Left renal pelvis (tissue), 4 donors: ENCODE data around the gene PLXNA2. TPM values are rescaled to one million over a fixed set of nuclear protein-coding genes. Genes with fewer than 3 reads are reported as not detected.

Experiments
- DNase-seq, 4 donors: peaks; one replicate each; pipeline ENCODE4 v3.0.0-alpha.2; 2013; ENCODE audit warnings: low read depth in 4 of 4, low spot score in 3 of 4
- polyA plus RNA-seq, 4 donors: library from polyadenylated mRNA; unstranded; fragments of 120-200 nt; gene quantifications; one replicate each; pipeline ENCODE4 v1.2.1, GENCODE V29; 2013; ENCODE audit not compliant: insufficient read length in 4 of 4

Gene PLXNA2
- polyA plus RNA-seq, 4 donors = 6.4 to 18.4 (median 13.7) TPM

DNA sequence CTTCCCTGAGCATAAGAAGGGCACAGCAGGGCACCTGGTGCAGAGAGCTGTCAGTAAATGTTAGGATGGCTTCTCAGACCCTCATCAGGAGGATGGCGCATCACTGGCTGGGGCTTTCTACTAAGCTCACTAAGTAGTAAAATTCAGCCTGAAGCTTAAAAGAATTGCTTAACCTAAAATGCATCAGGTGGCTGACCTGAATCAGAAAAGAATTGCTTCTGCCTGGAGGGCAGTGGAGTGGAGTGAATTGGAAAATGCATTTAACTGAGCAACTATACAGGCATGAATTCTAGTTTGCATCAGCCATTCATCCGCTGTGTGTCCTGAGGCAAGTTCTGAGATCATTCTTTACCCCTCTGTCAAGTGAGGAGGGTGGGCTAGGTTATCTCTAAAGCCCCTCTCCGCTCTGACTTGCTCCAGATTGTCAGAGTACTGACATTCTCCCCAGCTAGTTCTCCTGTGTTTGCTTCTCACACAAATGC is 191.2 kb downstream of the PLXNA2 start:
- no peak for DNase-seq

GRCh38 chr1:208052135-208052534 is 192.0 kb downstream of the PLXNA2 start:
- DNase-seq = no peak

GRCh38 chr1:208051651-208052050 is 192.5 kb downstream of the PLXNA2 start:
- no peak for DNase-seq

DNA sequence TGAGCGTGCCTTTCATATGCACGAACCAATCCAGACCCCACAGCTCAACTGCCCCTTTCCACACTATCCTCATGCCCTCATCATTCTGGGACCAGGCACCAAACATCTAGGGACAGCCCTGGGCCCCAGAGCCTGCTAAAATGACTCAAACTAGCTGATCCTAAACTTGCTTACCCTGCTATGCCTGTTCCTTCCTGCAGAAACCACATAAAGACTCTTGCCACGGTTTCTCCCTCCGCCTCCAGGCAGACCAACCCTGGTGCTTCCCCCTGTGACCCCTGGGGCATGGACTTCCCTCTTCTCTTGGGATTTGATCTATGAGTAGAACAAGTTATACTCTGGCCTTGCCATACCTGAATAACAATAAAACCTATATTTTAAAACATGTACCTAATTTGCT is 195.3 kb downstream of the PLXNA2 start:
- DNase-seq = no peak

- no peak for DNase-seq
These were observed 196.2 kb downstream of the PLXNA2 start for GRCh38 chr1:208047975-208048374.

DNA sequence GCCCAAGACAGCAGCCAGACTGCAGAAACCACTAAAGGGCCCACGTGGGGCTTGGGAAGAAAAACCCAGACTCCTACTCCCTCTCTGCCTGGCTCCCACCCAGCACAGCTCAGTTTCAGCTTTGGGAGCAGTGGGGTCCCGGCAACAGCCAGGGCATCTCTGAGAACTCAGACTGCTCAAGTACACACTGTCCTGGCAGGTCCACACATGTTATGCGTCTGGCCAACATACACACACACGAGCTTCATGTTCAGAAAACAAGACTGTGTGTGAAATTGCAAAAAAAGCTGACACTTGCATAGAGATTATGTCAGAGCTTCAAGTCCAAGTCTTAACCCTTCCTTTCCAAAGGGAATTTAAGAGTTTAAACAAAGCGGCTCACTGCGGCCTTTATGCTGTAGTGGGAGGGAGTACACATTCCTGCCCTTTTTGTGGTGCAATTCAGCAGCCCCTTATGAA is 196.7 kb downstream of the PLXNA2 start:
- DNase-seq = peak; percentile 31 to 55 (median 50)

GRCh38 chr1:208045463-208046260 is 198.5 kb downstream of the PLXNA2 start:
- DNase-seq = no peak

DNA sequence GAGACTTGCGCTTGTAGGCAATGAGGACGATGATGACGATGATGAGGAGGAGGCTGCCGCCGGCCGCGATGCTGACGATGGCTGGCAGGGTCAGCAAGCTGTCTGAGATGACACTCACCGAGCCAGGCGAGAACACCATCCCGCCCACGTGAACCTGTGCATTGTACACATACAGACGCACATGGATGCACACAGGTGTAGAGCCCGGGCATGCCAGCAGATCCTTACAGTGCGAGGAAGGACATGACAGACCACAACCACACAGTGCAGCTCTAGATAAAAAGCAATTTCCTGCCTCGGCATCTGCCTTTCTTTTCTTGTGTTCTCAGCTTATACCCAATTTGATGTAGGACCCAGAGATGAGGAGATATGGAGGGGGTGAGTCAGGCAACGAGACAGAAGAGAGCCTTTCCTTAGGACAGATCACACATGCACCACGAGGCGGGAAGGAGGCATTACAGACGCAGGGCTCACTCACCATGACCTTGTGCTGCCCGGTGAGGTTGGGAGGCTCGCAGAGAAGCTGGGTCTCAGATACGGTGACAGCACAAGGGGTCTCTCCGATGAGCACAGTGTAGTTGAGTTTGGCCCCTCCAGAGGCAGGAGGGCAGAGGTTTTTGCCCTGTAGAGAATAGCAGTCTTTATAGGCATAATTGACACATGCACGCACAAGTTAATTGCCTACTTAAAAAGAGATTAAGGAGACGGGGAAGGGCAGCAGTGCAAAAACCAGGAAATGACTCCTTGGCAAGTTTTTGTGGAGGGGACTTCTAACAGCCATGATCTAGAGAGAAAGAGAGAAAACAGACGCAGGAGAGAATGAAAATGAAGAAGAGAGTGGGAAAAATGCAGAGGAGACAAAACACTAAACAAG is 199.4 kb downstream of the PLXNA2 start:
- DNase-seq = no peak

DNA sequence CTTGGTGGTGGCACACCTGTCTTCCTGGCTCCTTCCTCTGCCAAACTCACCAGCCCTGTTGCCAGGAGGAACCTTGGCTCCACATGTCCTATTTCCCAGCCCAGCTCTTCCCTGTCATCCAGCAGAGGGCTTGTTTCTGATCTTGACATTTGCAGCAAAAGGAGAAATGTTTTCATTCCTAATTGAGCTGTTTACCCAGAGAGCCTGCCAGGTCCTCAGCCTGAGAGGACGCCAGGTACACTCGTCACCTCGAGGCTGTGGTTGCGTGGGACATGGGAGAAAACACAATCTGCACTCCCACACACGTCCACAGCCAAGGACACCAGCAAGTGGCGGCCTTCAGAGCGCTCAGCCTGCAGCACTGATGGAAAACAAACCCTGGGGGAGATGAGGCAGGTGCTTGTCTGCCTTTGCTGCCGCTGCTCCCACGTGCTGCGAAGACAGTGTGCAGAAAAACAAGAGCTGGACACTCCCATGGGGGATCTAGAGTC is 200.4 kb downstream of the PLXNA2 start:
- no peak for DNase-seq

- no peak for DNase-seq
These were observed 201.3 kb downstream of the PLXNA2 start for GRCh38 chr1:208042868-208043267.

- DNase-seq = no peak
These were observed 202.1 kb downstream of the PLXNA2 start for GRCh38 chr1:208042041-208042615.

DNA sequence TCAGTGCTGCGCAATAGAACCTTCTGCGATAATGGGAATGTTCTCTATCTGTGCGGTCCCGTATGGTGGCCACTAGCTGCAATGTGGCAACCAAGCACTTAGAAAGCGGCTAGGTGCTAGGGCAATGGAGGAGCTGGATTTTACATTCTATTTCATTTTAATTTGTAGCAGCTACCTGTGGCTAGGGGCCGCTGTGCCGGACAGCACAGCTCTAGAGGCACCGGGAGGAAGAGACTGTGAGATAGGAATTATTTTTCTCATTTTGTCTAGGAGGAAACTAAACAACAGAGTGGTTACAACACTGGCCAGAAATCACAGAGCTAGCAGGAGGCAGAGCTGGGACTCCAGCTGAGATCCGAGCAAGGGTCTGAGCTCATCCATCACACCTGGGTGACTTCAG is 202.7 kb downstream of the PLXNA2 start:
- no peak for DNase-seq

GRCh38 chr1:208040821-208041297 is 203.3 kb downstream of the PLXNA2 start:
- DNase-seq = no peak

DNA sequence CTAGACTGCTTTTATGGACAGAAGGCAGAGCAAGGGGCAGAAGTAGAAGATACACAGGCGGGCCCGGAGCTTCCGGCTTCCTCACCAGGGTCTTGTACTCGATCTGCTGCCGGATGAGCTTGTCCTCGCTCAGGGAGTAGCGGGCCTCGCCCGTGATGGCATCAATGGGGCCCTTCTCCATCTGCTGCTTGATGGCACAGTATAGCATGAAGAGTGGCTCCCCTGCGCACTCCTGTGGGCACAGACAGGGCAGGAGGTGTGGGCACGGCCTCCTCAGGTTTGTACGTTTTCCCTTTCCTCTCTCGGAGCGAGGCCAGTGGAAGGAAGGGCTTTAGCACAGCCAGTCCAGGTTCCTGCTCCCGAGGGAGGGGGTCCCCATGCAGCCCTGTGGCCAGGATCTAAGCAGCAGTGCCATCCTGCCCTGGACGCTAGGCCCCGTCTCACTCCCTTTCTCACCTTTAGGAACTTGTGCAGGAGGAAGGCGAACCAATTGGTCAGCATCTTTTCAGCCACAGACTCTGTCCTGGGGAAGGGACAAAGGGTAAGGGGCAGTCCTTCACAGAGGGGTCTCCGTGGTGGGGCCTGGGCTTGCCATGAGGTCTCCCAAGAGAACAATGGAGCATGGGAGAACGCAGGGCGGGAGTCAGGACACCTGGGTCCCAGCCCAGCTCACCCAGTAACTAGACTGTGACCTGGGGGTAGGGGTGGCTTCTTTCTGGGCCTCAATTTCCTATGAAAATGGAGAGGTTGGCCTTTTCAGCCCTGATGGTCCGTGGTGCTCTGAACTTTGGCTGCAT is 204.4 kb downstream of the PLXNA2 start:
- no peak for DNase-seq

GRCh38 chr1:208038303-208038702 is 205.9 kb downstream of the PLXNA2 start:
- DNase-seq = no peak

- no peak for DNase-seq
These were observed 207.0 kb downstream of the PLXNA2 start for GRCh38 chr1:208036918-208037766.

DNA sequence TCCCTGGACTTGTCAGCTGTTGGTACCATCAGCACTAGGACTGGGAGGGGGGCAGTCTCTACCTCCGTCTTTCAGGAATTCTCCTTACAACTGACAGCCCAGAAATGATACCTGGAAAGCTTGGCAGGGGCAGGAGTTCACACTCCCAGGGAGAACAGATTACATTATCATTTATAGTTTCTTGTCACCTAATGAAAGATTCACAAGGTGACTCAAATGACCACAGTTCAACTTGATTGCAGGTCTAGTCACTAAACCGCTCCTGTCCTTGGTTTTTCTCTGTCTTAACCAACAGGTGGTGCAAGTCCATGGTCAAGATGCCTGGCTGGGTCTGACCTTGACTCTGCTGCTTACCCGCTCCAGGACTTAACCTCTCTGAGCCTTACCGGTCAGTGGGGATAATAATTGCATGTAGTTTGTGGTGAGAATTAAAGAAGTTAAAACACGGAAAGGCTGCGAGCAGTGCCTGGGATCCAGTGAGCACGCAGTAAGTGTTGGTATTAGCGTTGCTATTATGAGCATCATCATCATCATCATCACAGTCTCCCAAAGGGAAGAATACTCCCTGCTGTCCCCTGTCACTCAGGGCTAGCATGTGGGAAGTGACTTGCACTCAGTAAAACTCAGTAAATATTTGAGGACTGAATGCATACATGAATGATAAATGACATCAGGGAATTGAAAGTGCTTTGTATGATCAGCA is 207.9 kb downstream of the PLXNA2 start:
- no peak for DNase-seq

GRCh38 chr1:208034135-208034534 is 210.0 kb downstream of the PLXNA2 start:
- no peak for DNase-seq
